K562 (cell line): Measurements from ENCODE around the gene SKOR1. TPM values are rescaled to one million over a fixed set of nuclear protein-coding genes. Genes with fewer than 3 reads are reported as not detected.

ENCODE experiments used
- CTCF ChIP-seq, 3 experiments: IDR thresholded peaks in 2 of 3; conservative IDR thresholded peaks in 1 of 3; 2 replicates each; pipeline ENCODE4 v1.5.1; 2011 to 2012; ENCODE audit warnings: low read length in 3 of 3, mild to moderate bottlenecking in 3 of 3, control low read depth in 2 of 3, improper control_type of control experiment in 1 of 3, inconsistent platforms in 1 of 3, low read depth in 1 of 3, mixed read lengths in 1 of 3, moderate library complexity in 1 of 3; ENCODE audit not compliant: insufficient read depth in 2 of 3
- CUX1 ChIP-seq: fragments of 200-800 bp; sonication (Bioruptor generic); IDR thresholded peaks from 2 replicates; pipeline ENCODE4 v1.6.1; 2016; ENCODE audit warnings: missing genetic modification characterization, missing compliant biosample characterization
- GATA2 ChIP-seq: sonication (generic); formaldehyde crosslinking; IDR thresholded peaks from 2 replicates; pipeline ENCODE4 v1.4.0; 2020; ENCODE audit warnings: mild to moderate bottlenecking, missing genetic modification reagents
- HNRNPL ChIP-seq: fragments of 200-400 bp; formaldehyde crosslinking; IDR thresholded peaks from 2 replicates; pipeline ENCODE4 v1.6.1; 2017; ENCODE audit warnings: low read depth, mild to moderate bottlenecking, low read length
- MTA2 ChIP-seq: fragments of 450-650 bp; IDR thresholded peaks from 2 replicates; pipeline ENCODE4 v1.6.1; 2016; ENCODE audit warnings: low read depth
- MTA3 ChIP-seq: fragments of 450-650 bp; formaldehyde crosslinking; IDR thresholded peaks from 2 replicates; pipeline ENCODE4 v1.6.1; 2017; ENCODE audit warnings: mild to moderate bottlenecking, borderline replicate concordance
- NONO ChIP-seq, 2 experiments: fragments of 200-400 bp in 1 of 2; fragments of 450-650 bp in 1 of 2; formaldehyde crosslinking in 1 of 2; IDR thresholded peaks; 2 replicates each; pipeline ENCODE4 v1.6.1; 2017; ENCODE audit warnings: low read depth in 2 of 2, mild to moderate bottlenecking in 2 of 2, moderate library complexity in 2 of 2, low read length in 1 of 2
- NR4A1 ChIP-seq, 2 experiments: fragments of 250-450 bp in 1 of 2; fragments of 450-650 bp in 1 of 2; sonication (Bioruptor Pico) in 1 of 2; IDR thresholded peaks; 2 replicates each; pipeline versions ENCODE4 v1.4.0 to v1.6.1; 2016 to 2020; ENCODE audit warnings: mild to moderate bottlenecking in 2 of 2, missing compliant biosample characterization in 1 of 2, missing genetic modification characterization in 1 of 2, moderate library complexity in 1 of 2
- RBFOX2 ChIP-seq: fragments of 200-400 bp; formaldehyde crosslinking; IDR thresholded peaks from 2 replicates; pipeline ENCODE4 v1.6.1; 2017; ENCODE audit warnings: low read depth, mild to moderate bottlenecking, low read length, moderate library complexity
- SAFB ChIP-seq: fragments of 200-400 bp; formaldehyde crosslinking; IDR thresholded peaks from 2 replicates; pipeline ENCODE4 v1.6.1; 2017; ENCODE audit warnings: low read depth, low read length, borderline replicate concordance
- SAFB2 ChIP-seq: fragments of 200-400 bp; formaldehyde crosslinking; IDR thresholded peaks from 2 replicates; pipeline ENCODE4 v1.6.1; 2018; ENCODE audit warnings: borderline replicate concordance, low read length, low read depth, moderate library complexity; ENCODE audit not compliant: severe bottlenecking
- ZBTB9 ChIP-seq: fragments of 450-650 bp; formaldehyde crosslinking; IDR thresholded peaks from 2 replicates; pipeline ENCODE4 v1.4.0; 2020; ENCODE audit warnings: mild to moderate bottlenecking, moderate library complexity
- ZNF764 ChIP-seq: fragments of 250-450 bp; sonication (Bioruptor Pico); IDR thresholded peaks from 2 replicates; pipeline ENCODE4 v1.4.0; 2020; ENCODE audit warnings: low read depth, mild to moderate bottlenecking, moderate library complexity
- polyA plus RNA-seq, 8 experiments: library from polyadenylated mRNA; depleted of rRNA in 4 of 8; stranded (reverse) in 5 of 8; unstranded in 3 of 8; fragments of >200 nt; fragmentation: Nextera tagmentation in 2 of 8; fragmentation: Illumina TruSeq in 1 of 8; extraction: Ambion mirVana in 2 of 8; extraction: Trizol in 1 of 8; gene quantifications; 2 replicates each; pipeline versions ENCODE4 v1.2.1 to v1.2.3, GENCODE V29; 2011 to 2014; ENCODE audit warnings: inconsistent platforms in 1 of 8, missing spikeins in 1 of 8
- total RNA-seq, 7 experiments: library from RNA; depleted of rRNA in 6 of 7; stranded (reverse); fragments of >200 nt in 6 of 7; fragmentation: Illumina TruSeq in 2 of 7; extraction: Trizol in 2 of 7; gene quantifications; 2 replicates each; pipeline versions ENCODE4 v1.2.1 to v1.2.3, GENCODE V29; 2011 to 2021; ENCODE audit warnings: low replicate concordance in 1 of 7

The SKOR1 gene
- total and polyA plus RNA-seq, 9 of the 15 experiments (the other 6 are each of a cell fraction or from before 2014, with no cell fraction given) = 0.04 to 0.41 (median 0.09) TPM; not detected in 3

GRCh38 chr15:67839929-67840748 is 14.8 kb downstream of the SKOR1 start, which contains the start of gene RNU6-1 (continued):
- TF ChIP-seq NR4A1 (CRISPR knock-in tag; IDR thresholded peaks at IDR 0.05) = no peak
- no peak; the same call in 1 of the 2 replicates for TF ChIP-seq NR4A1 (tag; IDR thresholded peaks at IDR 0.05)
- TF ChIP-seq ZNF764 (CRISPR knock-in tag) = no peak
- TF ChIP-seq RBFOX2 = peak; percentile 98
- peak; percentile 75 for TF ChIP-seq SAFB
- no peak for TF ChIP-seq HNRNPL
- TF ChIP-seq MTA2 = 0 out of 2 replicates have a peak, but pooled peaks have one; percentile 20
- TF ChIP-seq CUX1 (CRISPR knock-in tag) = no peak
- TF ChIP-seq SAFB2 = no peak
- TF ChIP-seq NONO (IDR thresholded peaks at IDR 0.05; ENCODE audit: low read depth in 2 of 2, low read length in 1 of 2) = peak in 1 of 2 experiments; percentile 22; a peak in 1 of 4 replicates
- peak; percentile 28; the same call in 1 of the 2 replicates for TF ChIP-seq GATA2
- TF ChIP-seq MTA3 = no peak
- TF ChIP-seq ZBTB9 (CRISPR knock-in tag) = 0 out of 2 replicates have a peak, but pooled peaks have one; percentile 73
- no peak for TF ChIP-seq CTCF (IDR thresholded peaks at IDR 0.05 in 2 of 3, conservative IDR thresholded peaks at IDR 0.05 in 1 of 3; ENCODE audit: insufficient read depth in 2 of 3, low read depth in 1 of 3, low read length in 3 of 3)
